Inflammatory macrophage treated with lipopolysaccharide for 4 hours (primary cell): ENCODE measurements around the gene SLC39A7.
"Not testable (repeated sequence)": the region's sequence is repeated elsewhere in the genome, so short reads cannot be mapped to it uniquely, and the experiment has no call there.

ENCODE experiments used
- DNase-seq: peaks from one replicate; pipeline ENCODE4 v3.0.0-alpha.2; 2020

SLC39A7 gene

GRCh38 chr6:33206027-33206863 is 5.6 kb downstream of the SLC39A7 start:
- DNase-seq, result no peak

- DNase-seq, result no peak
These were observed 6.3 kb downstream of the SLC39A7 start for GRCh38 chr6:33206864-33207551.

GRCh38 chr6:33207552-33208090 is 7.0 kb downstream of the SLC39A7 start:
- peak; percentile 30 for DNase-seq

GRCh38 chr6:33208091-33208967 is 7.7 kb downstream of the SLC39A7 start, which contains the start of gene RING1:
RING1 (plus strand) TSS chr6:33208500; CDS start chr6:33208823, 323 bp downstream.
- peak; percentile 87 for DNase-seq

GRCh38 chr6:33209856-33210255 is 9.2 kb downstream of the SLC39A7 start:
- DNase-seq, result no peak

GRCh38 chr6:33211136-33211535 is 10.5 kb downstream of the SLC39A7 start:
- no peak for DNase-seq

GRCh38 chr6:33211666-33212422 is 11.2 kb downstream of the SLC39A7 start:
- DNase-seq, result no peak

- DNase-seq, result no peak
These were observed 12.1 kb downstream of the SLC39A7 start for GRCh38 chr6:33212857-33213165.

- DNase-seq, result peak; percentile 29
These were observed 12.7 kb downstream of the SLC39A7 start for GRCh38 chr6:33213166-33213988.

- DNase-seq, result no peak
These were observed 13.3 kb downstream of the SLC39A7 start for GRCh38 chr6:33213989-33214335.

- no peak for DNase-seq
These were observed 14.8 kb downstream of the SLC39A7 start for GRCh38 chr6:33215271-33216116.

GRCh38 chr6:33216117-33216649 is 15.5 kb downstream of the SLC39A7 start:
- DNase-seq, result no peak

- DNase-seq, result no peak
These were observed 16.6 kb downstream of the SLC39A7 start for GRCh38 chr6:33217246-33217645.

GRCh38 chr6:33217681-33218080 is 17.0 kb downstream of the SLC39A7 start:
- DNase-seq, result no peak

- DNase-seq, result not testable (repeated sequence)
These were observed 25.9 kb downstream of the SLC39A7 start for GRCh38 chr6:33226503-33227120.

GRCh38 chr6:33235221-33235634 is 34.6 kb downstream of the SLC39A7 start:
- no peak for DNase-seq

- DNase-seq, result no peak
These were observed 35.7 kb downstream of the SLC39A7 start for GRCh38 chr6:33236328-33236727.

GRCh38 chr6:33236852-33237251 is 36.2 kb downstream of the SLC39A7 start:
- no peak for DNase-seq

GRCh38 chr6:33237741-33238140 is 37.1 kb downstream of the SLC39A7 start:
- no peak for DNase-seq

- no peak for DNase-seq
These were observed 41.3 kb downstream of the SLC39A7 start for GRCh38 chr6:33241968-33242367.
